Bronchial epithelial cell (primary cell): Measurements from ENCODE around the gene OTOR. TPM values are rescaled to one million over a fixed set of nuclear protein-coding genes. Genes with fewer than 3 reads are reported as not detected.

Experiments used
- DNase-seq: peaks from one replicate; pipeline ENCODE4 v3.0.0-alpha.2; 2010; ENCODE audit warnings: low read depth
- FAIRE-seq: peaks from 2 replicates; lab custom pipeline; 2011; peaks lifted over from hg19 to GRCh38; lab: Jason Lieb, UNC
- H3K27me3 ChIP-seq: 2 replicates; pipeline ENCODE4 v1.5.1; 2011; ENCODE audit warnings: low read length; ENCODE audit not compliant: control insufficient read depth, insufficient read depth
- H3K36me3 ChIP-seq: 2 replicates; pipeline ENCODE4 v1.5.1; 2011; ENCODE audit warnings: low read length; ENCODE audit not compliant: control insufficient read depth, insufficient read depth
- H3K4me3 ChIP-seq: 2 replicates; pipeline ENCODE4 v1.5.1; 2011; ENCODE audit warnings: mild to moderate bottlenecking, low read depth, low read length, control low read depth
- CTCF ChIP-seq: IDR thresholded peaks from 2 replicates; pipeline ENCODE4 v1.5.1; 2011; ENCODE audit warnings: mild to moderate bottlenecking, moderate library complexity, low read length, control low read depth, inconsistent platforms; ENCODE audit not compliant: insufficient read depth, severe bottlenecking
- total RNA-seq: library from RNA; depleted of rRNA; stranded (reverse); fragments of >200 nt; gene quantifications from 2 replicates; pipeline ENCODE4 v1.2.1, GENCODE V29; 2014

OTOR gene
- total RNA-seq, 1 donor from 2014 or later, result not detected

- FAIRE-seq, result no peak
- no peak for TF ChIP-seq CTCF
- Histone ChIP-seq H3K36me3 (no peaks in the 10 kb centered on the region), H3K4me3 (no peak overlapping the region), H3K27me3 (no peaks in the 10 kb centered on the region)
- DNase-seq, result no peak
Observed at GRCh38 chr20:16752082-16752481, 3.9 kb downstream of the OTOR start.

DNA sequence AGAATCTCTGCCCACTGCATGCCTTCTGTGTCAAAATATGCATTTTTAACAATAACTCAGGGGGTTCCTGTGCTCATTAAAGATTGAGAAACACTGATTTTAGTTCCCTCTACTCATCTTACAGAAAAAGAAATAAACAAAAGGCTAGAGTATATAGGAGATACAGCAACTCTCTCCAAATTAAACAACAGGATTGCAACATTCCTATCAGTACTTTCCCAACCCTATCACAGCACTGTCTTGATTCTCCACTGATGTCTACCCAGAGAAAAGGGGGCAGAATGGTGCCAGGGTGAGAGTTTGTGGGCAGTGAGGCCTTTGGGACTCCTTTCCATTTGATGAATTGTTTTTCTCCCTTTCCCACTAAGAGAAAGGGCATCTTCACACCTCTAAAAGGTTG is 4.7 kb downstream of the OTOR start:
- Histone ChIP-seq H3K36me3 (no peaks in the 10 kb centered on the region), H3K4me3 (no peak overlapping the region), H3K27me3 (no peaks in the 10 kb centered on the region)
- FAIRE-seq (no peak), DNase-seq (no peak)
- TF ChIP-seq CTCF, result no peak

- DNase-seq (no peak), FAIRE-seq (no peak)
- Histone ChIP-seq H3K4me3 (no peak overlapping the region), H3K36me3 (no peaks in the 10 kb centered on the region), H3K27me3 (no peaks in the 10 kb centered on the region)
- TF ChIP-seq CTCF, result no peak
Observed at GRCh38 chr20:16758454-16759180, 10.5 kb downstream of the OTOR start.

- no peaks in the 10 kb centered on the region for H3K27me3 ChIP-seq
- H3K36me3 ChIP-seq, result no peaks in the 10 kb centered on the region
- no peak overlapping the region for H3K4me3 ChIP-seq
- FAIRE-seq (no peak), DNase-seq (peak; percentile 4)
- TF ChIP-seq CTCF, result no peak
Observed at GRCh38 chr20:16759181-16759563, 11.0 kb downstream of the OTOR start.

- no peaks in the 10 kb centered on the region for H3K27me3 ChIP-seq
- TF ChIP-seq CTCF, result no peak
- FAIRE-seq (no peak), DNase-seq (peak; percentile 7)
- no peak overlapping the region for H3K4me3 ChIP-seq
- H3K36me3 ChIP-seq, result no peaks in the 10 kb centered on the region
Observed at GRCh38 chr20:16760431-16761304, 12.5 kb downstream of the OTOR start.
